C1 segment of cervical spinal cord (tissue), 14 donors: ENCODE results near the gene MKKS.
"Not testable (repeated sequence)": the region's sequence is repeated elsewhere in the genome, so short reads cannot be mapped to it uniquely, and the experiment has no call there.

ENCODE experiments used
- DNase-seq, 14 donors: peaks; one replicate each; lab custom pipeline; 2025; lab: John Stamatoyannopoulos, UW

MKKS gene

GRCh38 chr20:10412591-10413408, 21.2 kb downstream of the MKKS start:
- no peak for DNase-seq

GRCh38 chr20:10411673-10412072, 22.3 kb downstream of the MKKS start:
- no peak for DNase-seq

DNA sequence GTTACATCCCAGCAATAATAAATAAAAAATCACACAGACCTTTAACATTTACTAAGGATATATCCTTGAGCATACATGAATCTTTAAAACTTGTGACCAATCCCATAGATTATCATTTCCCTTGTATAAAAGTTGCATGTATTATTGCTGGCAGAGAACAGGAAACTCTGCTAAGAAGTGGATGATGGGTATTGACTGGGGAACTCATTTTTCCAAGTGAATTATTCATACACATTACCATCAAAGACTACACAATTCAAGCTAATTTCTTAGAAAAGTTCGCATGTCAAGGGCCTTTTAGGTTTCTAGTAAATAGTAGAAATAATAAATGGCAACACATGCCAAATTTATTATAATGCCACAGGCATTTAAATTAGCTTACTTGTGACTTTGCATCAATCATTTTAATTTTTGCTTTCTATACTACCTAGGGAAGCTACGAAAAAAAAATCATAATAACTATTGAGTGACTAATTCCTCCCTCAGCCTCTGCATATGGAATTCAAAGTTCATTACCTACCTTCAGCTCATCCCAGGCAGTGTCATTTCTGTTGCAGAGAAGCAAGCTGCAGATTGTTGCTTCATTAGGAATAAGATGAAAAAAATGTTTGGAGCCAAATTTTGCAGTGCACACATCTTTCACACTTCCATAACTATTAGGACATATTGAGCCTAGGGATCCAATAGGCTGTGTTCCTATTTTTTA, 25.8 kb downstream of the MKKS start:
- no peak for DNase-seq

GRCh38 chr20:10404959-10405530, 29.0 kb downstream of the MKKS start:
- DNase-seq = no peak

- DNase-seq = peak in 1 of 14 donors; percentile 9
Observed at GRCh38 chr20:10404023-10404628, 29.9 kb downstream of the MKKS start.

DNA sequence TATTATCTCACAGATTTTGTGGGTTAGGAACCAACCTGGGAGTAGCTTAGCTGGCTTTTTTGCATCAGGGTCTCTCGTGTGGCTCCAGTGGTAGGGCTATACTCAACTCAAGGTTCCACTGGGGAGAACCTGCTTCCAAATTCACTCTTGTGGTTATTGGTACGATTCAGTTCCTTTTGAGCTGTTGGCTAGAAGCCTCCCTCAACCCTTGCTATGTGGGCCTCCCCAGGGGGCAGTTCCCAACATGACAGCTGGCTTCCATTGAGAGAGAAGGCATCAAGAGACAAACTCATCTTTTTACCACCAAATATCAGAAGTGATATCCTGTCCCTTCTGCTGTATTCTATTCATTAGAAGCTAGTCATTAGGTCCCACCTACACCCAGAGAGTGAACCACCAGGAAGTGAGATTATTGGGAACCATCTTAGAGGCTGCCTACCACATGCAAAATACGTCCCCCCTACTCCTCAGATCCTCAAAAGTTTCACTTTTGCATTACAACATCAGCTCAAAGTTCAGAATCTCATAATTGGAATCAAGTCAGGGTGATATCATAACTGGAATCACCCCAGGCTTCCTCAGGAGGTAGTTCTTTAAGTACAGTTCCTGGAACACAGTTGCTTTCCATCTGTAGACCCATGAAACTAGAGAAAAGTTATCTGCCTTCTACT, 30.9 kb downstream of the MKKS start:
- no peak for DNase-seq

DNA sequence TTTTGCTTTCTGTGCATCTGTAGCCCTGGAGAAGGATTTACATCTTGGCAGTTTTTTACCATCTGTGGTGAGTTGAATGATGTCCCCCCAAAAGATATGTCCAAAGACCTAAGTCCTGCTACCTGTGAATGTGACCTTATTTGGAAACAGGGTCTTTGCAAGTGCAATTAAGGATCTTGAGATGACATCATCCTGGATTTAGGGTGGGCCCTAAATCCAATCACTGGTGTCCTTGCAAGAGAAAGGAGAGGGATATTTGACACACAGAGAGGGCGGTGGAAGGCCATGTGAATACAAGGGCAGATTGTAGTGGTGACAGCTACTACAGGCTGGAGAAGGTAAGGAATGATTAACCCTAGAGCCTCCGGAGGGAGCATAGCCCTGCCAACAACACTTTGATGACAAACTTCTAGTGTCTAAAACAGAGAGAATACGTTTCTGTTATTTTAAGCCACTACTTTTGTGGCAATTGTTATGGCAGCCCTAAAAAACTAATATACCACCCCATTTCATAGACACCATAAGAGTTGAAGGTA, 35.1 kb downstream of the MKKS start:
- no peak for DNase-seq

DNA sequence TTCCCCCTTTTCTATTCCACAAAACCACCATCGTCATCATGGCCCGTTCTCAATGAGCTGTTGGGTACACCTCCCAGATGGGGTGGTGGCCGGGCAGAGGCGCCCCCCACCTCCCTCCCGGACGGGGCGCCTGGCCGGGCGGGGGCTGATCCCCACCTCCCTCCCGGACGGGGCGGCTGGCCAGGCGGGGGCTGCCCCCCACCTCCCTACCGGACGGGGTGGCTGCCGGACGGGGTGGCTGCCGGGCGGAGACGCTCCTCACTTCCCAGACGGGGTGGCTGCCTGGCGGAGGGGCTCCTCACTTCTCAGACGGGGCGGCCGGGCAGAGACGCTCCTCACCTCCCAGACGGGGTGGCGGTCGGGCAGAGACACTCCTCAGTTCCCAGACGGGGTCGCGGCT, 39.3 kb downstream of the MKKS start:
- DNase-seq = not testable (repeated sequence)

- no peak for DNase-seq
Observed at GRCh38 chr20:10390709-10391108, 43.3 kb downstream of the MKKS start.

DNA sequence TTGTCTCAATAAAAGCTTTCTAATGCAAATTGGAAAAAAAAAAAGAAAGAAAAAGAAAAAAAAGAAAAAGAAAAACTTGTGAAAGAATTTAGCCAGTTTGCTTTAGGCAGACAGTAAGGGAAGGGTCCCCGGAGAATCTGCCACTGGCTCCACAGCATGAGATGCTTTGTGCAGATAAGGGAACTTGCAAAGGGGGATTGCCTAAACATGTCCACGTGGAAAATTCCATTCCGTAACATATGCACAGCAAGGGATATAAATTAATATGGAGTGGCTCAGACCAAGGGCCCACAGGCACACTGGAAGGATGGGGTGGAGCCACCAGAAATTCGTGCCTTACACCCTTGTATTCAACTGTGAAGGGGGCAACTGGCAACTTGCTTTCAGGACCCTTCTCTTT, 45.4 kb downstream of the MKKS start:
- no peak for DNase-seq

DNA sequence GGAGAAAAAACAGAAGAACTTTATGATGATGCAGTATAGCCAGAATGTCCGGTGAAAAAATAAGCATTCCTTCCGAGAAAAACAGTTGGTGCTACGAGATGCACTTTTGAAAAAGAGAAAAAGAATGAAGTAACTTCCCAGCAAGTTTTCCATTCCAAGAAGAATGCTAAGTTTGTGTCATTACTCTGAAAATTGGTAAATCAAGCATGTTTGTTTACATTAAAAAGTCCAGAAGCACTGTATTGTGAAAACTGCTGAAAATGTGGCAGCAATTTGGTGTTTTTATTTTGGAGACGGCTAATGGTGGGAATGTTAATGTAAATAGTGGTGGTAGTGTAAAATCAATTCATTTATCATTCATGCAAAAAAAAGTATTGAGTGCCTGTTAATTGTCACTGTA, 46.3 kb downstream of the MKKS start:
- no peak for DNase-seq

- no peak for DNase-seq
Observed at GRCh38 chr20:10385850-10386544, 48.0 kb downstream of the MKKS start.

GRCh38 chr20:10381477-10381876, 52.5 kb downstream of the MKKS start:
- DNase-seq = no peak

- DNase-seq = no peak
Observed at GRCh38 chr20:10379761-10380160, 54.3 kb downstream of the MKKS start.

- DNase-seq = no peak
Observed at GRCh38 chr20:10376270-10377075, 57.5 kb downstream of the MKKS start.

GRCh38 chr20:10375191-10375590, 58.8 kb downstream of the MKKS start:
- no peak for DNase-seq

DNA sequence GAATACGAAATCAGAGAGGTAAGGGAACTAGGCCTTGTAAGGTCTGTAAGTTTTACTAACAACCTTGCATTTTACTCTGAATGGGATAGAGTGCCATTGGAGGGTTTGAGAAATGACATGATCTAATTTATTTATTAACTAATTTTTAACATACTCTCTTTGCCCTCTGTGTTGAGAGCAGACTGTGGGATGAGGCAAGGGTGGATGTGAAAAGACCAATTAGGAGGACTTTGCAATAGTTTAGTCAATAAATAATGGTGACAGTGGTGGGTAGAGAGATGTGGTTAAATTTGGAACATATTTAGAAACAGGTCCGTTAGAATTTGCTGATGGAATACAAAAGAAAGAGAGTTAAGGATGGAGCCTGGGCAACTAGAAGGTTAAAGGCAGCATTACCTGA, 60.0 kb downstream of the MKKS start:
- DNase-seq = no peak

DNA sequence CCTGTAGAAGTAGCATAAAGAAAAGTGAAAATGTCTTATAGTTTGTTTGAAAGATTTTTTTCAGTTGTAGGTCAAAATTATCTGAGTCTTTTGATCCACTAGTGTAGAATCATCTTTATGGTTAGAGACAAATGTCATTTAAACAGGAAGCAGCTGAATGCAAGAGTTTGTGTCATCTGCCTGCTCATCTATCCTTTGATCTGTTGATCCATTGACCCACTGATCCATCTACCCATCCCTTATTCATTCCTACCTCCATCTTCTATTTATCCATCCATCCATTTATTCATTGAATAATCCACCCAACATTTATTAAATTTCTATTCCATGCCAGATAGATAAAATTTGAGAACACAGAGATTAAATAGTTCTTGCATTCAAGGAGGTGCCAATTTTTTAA, 62.6 kb downstream of the MKKS start:
- no peak for DNase-seq

DNA sequence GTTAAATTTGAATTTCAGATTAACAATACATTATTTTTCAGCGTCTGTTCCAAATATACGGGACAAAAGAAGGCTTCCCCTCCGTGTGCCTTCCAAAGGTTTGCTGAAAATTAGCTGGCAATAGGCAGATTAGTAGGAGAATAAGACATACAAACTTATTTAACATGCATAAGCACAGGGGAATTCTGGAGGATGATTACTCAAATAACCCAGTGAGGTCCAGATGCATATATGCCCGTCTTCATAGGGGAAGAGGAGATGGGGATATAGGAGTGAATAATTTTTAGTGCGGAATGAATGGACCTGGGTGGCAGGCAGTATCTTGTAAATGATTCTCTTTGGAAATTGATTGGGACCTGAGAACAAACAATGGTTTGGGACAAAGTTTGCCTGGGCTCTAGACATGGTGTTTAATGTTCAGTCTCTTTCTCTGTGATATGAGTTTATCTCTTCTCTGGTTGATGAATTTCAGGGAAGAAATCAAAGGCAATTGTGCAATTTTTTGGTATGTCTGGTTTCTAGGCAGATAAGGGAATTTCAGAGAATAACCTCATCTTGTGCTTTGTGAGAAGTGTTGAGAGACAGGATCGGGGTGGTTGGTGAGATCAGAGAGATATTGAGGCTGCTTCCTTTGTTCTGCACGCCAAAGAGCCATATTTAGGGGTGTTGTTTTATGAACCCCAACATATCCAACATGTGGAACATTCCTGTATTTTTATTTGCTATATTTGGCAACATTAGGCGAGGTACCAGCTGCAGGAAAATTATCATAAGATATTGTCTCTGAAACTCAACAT, 63.7 kb downstream of the MKKS start:
- no peak for DNase-seq
